SK-N-SH (cell line): Measurements from ENCODE around the gene LAMTOR4.

Experiments used
- CHD2 ChIP-seq: fragments of 150-350 bp; IDR thresholded peaks from 2 replicates; pipeline ENCODE4 v1.6.1; 2018; ENCODE audit warnings: low read length; ENCODE audit not compliant: partially characterized antibody
- CTCF ChIP-seq: fragments of 200-600 bp; sonication (generic); IDR thresholded peaks from 2 replicates; pipeline ENCODE4 v1.6.1; 2017; ENCODE audit warnings: antibody characterized with exemption, mild to moderate bottlenecking, moderate library complexity
- POLR2AphosphoS5 ChIP-seq: IDR thresholded peaks from 2 replicates; pipeline ENCODE4 v1.6.1; 2012; ENCODE audit warnings: low read depth, low read length
- TEAD4 ChIP-seq: IDR thresholded peaks from 2 replicates; pipeline ENCODE4 v1.4.0; 2012; ENCODE audit warnings: mild to moderate bottlenecking, borderline replicate concordance; ENCODE audit not compliant: insufficient read depth
- USF1 ChIP-seq: IDR thresholded peaks from 2 replicates; pipeline ENCODE4 v1.4.0; 2012; ENCODE audit warnings: low read depth, borderline replicate concordance

- TF ChIP-seq CTCF (no peak), POLR2AphosphoS5 (no peak), USF1 (no peak), CHD2 (no peak), TEAD4 (no peak)
Measured at GRCh38 chr7:100169147-100169850, 20.6 kb downstream of the LAMTOR4 start.
